Measurements from ENCODE around the gene ITIH4.

DNA sequence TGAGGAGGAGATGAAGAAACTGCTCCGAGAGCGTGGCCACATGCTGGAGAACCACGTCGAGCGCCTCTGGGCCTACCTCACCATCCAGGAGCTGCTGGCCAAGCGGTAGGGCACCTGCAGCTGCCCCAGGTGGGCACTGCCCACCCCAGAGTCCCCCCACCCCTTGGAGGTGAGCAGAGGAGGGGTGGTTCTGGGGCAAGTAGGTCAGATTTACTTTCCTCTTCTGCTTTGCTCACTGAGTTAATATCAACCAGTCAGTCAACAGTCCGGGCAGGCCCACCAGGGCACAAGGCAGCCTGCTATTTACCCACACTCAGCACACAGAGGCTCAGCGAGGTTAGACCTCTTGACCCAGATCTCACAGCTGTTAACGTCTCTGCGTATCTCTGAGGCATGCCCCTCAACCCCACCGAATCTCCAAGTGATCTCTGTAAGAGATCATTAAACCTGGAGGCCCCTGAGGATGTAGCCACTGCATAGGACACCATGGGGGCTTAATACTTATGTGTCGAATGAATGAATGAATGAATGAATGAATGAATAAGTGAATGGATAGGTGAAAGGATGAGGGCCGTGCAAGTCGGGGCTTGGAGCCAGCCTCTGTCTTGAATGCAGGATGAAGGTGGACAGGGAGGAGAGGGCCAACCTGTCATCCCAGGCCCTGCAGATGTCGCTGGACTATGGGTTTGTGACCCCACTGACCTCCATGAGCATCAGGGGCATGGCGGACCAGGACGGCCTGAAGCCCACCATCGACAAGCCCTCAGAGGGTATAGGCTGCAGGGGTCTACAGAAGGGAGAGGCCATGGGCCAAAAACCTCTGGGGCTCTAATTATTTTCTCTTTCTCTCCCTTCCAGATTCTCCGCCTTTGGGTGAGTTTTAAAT, 43.9 kb downstream of the ITIH4 start:
- TF ChIP-seq, protein P1, sequence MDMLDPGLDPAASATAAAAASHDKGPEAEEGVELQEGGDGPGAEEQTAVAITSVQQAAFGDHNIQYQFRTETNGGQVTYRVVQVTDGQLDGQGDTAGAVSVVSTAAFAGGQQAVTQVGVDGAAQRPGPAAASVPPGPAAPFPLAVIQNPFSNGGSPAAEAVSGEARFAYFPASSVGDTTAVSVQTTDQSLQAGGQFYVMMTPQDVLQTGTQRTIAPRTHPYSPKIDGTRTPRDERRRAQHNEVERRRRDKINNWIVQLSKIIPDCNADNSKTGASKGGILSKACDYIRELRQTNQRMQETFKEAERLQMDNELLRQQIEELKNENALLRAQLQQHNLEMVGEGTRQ (CRISPR knock-in tag; IDR thresholded peaks at IDR 0.05): no peak
- TF ChIP-seq, protein P2, sequence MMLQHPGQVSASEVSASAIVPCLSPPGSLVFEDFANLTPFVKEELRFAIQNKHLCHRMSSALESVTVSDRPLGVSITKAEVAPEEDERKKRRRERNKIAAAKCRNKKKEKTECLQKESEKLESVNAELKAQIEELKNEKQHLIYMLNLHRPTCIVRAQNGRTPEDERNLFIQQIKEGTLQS (CRISPR knock-in tag; conservative IDR thresholded peaks at IDR 0.05): no peak
- TF ChIP-seq, protein P3, sequence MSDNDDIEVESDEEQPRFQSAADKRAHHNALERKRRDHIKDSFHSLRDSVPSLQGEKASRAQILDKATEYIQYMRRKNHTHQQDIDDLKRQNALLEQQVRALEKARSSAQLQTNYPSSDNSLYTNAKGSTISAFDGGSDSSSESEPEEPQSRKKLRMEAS (CRISPR knock-in tag; IDR thresholded peaks at IDR 0.05): no peak
- TF ChIP-seq, protein P4, sequence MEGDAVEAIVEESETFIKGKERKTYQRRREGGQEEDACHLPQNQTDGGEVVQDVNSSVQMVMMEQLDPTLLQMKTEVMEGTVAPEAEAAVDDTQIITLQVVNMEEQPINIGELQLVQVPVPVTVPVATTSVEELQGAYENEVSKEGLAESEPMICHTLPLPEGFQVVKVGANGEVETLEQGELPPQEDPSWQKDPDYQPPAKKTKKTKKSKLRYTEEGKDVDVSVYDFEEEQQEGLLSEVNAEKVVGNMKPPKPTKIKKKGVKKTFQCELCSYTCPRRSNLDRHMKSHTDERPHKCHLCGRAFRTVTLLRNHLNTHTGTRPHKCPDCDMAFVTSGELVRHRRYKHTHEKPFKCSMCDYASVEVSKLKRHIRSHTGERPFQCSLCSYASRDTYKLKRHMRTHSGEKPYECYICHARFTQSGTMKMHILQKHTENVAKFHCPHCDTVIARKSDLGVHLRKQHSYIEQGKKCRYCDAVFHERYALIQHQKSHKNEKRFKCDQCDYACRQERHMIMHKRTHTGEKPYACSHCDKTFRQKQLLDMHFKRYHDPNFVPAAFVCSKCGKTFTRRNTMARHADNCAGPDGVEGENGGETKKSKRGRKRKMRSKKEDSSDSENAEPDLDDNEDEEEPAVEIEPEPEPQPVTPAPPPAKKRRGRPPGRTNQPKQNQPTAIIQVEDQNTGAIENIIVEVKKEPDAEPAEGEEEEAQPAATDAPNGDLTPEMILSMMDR (IDR thresholded peaks at IDR 0.05): no peak
- TF ChIP-seq CBFB (CRISPR knock-in tag; IDR thresholded peaks at IDR 0.05; ENCODE audit: low read depth) (no peak), ZNF671 (CRISPR knock-in tag; IDR thresholded peaks at IDR 0.05) (no peak)
- TF ChIP-seq, protein P5, sequence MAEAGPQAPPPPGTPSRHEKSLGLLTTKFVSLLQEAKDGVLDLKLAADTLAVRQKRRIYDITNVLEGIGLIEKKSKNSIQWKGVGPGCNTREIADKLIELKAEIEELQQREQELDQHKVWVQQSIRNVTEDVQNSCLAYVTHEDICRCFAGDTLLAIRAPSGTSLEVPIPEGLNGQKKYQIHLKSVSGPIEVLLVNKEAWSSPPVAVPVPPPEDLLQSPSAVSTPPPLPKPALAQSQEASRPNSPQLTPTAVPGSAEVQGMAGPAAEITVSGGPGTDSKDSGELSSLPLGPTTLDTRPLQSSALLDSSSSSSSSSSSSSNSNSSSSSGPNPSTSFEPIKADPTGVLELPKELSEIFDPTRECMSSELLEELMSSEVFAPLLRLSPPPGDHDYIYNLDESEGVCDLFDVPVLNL (CRISPR knock-in tag; IDR thresholded peaks at IDR 0.05; ENCODE audit: borderline replicate concordance, low read depth): no peak
